ENCODE data around the gene FAM32A. TPM values are rescaled to one million over a fixed set of nuclear protein-coding genes. Genes with fewer than 3 reads are reported as not detected.

Gene FAM32A
- total and polyA plus RNA-seq, 10 of the 15 experiments (the other 5 are each of a cell fraction or from before 2014, with no cell fraction given), result 33.3 to 116 (median 71.9) TPM

DNA sequence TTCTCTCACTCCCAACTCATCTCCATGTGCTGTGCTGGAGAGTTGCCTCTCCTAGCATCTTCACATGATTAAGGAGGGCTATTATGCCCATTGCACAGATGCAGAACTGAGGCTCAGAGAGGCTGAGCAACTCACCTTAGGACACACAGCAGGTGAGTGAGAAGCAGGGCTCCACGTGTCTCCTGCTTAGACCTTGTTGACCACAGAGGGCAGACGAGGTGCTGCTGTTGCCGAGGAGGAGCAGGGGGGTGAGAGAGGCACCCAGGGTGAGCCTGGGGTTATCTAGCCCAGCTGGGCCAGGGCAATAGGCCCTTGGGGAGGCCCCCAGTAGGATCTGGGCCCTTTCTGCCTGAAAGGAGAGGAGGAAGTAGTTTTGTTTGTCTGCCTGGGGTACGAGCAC, 44.2 kb upstream of the FAM32A start:
- in situ Hi-C loops (cut with MboI) (no loop called here), intact Hi-C loops (cut with micrococcal nuclease; ENCODE audit: unreplicated experiment) (loop anchor here (2.0 to 5.0 kb wide), 2 partner anchors 42 to 446 kb away; no protein-coding TSS in a partner anchor)
- peaks cover 28% of the 10 kb centered on the region for H3K79me2 ChIP-seq (ENCODE audit: control insufficient read depth, insufficient read depth, low read length)
- 2% methylated on average over 4 of the region's 4 CpGs for WGBS (ENCODE audit: insufficient coverage, insufficient replicate concordance, low lambda C conversion rate, missing lambda C conversion rate)
- no peaks in the 10 kb centered on the region for H3K36me3 ChIP-seq (ENCODE audit: control insufficient read depth in 2 of 2, insufficient read depth in 2 of 2, low read length in 1 of 2)
- no peak overlapping the region for H3K9ac ChIP-seq (ENCODE audit: control insufficient read depth, insufficient read depth, low read length)
- RAD21 ChIA-PET (ENCODE audit: unreplicated experiment), result interaction anchor here (1.1 to 1.6 kb wide), 4 partner anchors 9 to 67 kb away, joined by 3 to 5 read pairs (median 4); no protein-coding TSS in a partner anchor
- no peak overlapping the region for H3K4me3 ChIP-seq
- CTCF ChIA-PET, result interaction anchor here (0.9 to 8.2 kb wide), 6 partner anchors 9 to 45 kb away, joined by 3 to 111 read pairs (median 4); partner anchors contain the start of gene RAB8A
- DNase-seq (ENCODE audit: low read depth, low spot score) (peak; percentile 75), FAIRE-seq (no peak), ATAC-seq (peak; percentile 58)
- POLR2A ChIA-PET, result interaction anchor here (0.9 to 7.2 kb wide), 3 partner anchors 9 to 25 kb away, joined by 3 to 174 read pairs (median 8); partner anchors contain the start of gene RAB8A
- H4K20me1 ChIP-seq (ENCODE audit: control insufficient read depth, insufficient read depth), result peaks cover under 1% of the 10 kb centered on the region; the same call in 1 of the 2 replicates
- peaks cover 45% of the 10 kb centered on the region for H3K4me1 ChIP-seq (ENCODE audit: control insufficient read depth, insufficient read depth, low read length)
- H3K4me2 ChIP-seq (ENCODE audit: control insufficient read depth, insufficient read depth), result peak overlapping the region; percentile 61; the same call in 1 of the 2 replicates
- H2AFZ ChIP-seq (ENCODE audit: control insufficient read depth, low read depth, low read length), result no peak overlapping the region
- no TSS peak for BruUV-seq (replicated peaks)
- H3K27me3 ChIP-seq (replicated peaks in 1 of 2; ENCODE audit: control insufficient read depth in 2 of 2, insufficient read depth in 2 of 2, low read length in 1 of 2), result no peaks in the 10 kb centered on the region
- H3K9me3 ChIP-seq (replicated peaks; ENCODE audit: control insufficient read depth, insufficient read depth, low read length), result no peaks in the 10 kb centered on the region; the same call in 1 of the 3 replicates
- SMC1A ChIA-PET (ENCODE audit: uncharacterized antibody, unreplicated experiment), result interaction anchor here (0.8 to 4.2 kb wide), 6 partner anchors 10 to 67 kb away, joined by 3 to 41 read pairs (median 3); no protein-coding TSS in a partner anchor
- peak overlapping the region; percentile 99 for H3K27ac ChIP-seq (ENCODE audit: control insufficient read depth, insufficient read depth)
- TF ChIP-seq, protein P1, sequence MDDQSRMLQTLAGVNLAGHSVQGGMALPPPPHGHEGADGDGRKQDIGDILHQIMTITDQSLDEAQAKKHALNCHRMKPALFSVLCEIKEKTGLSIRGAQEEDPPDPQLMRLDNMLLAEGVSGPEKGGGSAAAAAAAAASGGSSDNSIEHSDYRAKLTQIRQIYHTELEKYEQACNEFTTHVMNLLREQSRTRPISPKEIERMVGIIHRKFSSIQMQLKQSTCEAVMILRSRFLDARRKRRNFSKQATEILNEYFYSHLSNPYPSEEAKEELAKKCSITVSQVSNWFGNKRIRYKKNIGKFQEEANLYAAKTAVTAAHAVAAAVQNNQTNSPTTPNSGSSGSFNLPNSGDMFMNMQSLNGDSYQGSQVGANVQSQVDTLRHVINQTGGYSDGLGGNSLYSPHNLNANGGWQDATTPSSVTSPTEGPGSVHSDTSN (IDR thresholded peaks at IDR 0.05; ENCODE audit: insufficient replicate concordance, low read depth, low read length), result peak; percentile 22
- peak in 1 of 2 experiments; percentile 72; a peak in 2 of 4 replicates for TF ChIP-seq BHLHE40 (IDR thresholded peaks at IDR 0.05; ENCODE audit: borderline replicate concordance in 1 of 2, low read depth in 2 of 2, low read length in 1 of 2)
- 0 out of 4 replicates have a peak, but pooled peaks of 1 of the 2 experiments have one; percentile 34 for TF ChIP-seq EP300 (IDR thresholded peaks at IDR 0.05; ENCODE audit: borderline replicate concordance in 1 of 2, control insufficient read depth in 1 of 2, low read depth in 2 of 2, low read length in 2 of 2)
- TF ChIP-seq TBL1XR1 (IDR thresholded peaks at IDR 0.05; ENCODE audit: low read depth, low read length), result 0 out of 2 replicates have a peak, but pooled peaks have one; percentile 54
- peak; percentile 82 for TF ChIP-seq RUNX3 (IDR thresholded peaks at IDR 0.05; ENCODE audit: low read length)
- TF ChIP-seq NR2F1 (conservative IDR thresholded peaks at IDR 0.05), result peak; percentile 96
- no peak for TF ChIP-seq RELA (IDR thresholded peaks at IDR 0.05; ENCODE audit: borderline replicate concordance, partially characterized antibody)
- peak; percentile 64 for TF ChIP-seq EED (IDR thresholded peaks at IDR 0.05; ENCODE audit: low read depth)
- TF ChIP-seq CBFB (IDR thresholded peaks at IDR 0.05; ENCODE audit: low read depth), result 0 out of 2 replicates have a peak, but pooled peaks have one; percentile 50
- TF ChIP-seq SRF (IDR thresholded peaks at IDR 0.05; ENCODE audit: low read depth in 2 of 2, low read length in 2 of 2), result 0 out of 4 replicates have a peak, but pooled peaks of 1 of the 2 experiments have one; percentile 11
- no peak for TF ChIP-seq TAF1 (IDR thresholded peaks at IDR 0.05; ENCODE audit: borderline replicate concordance, low read depth, low read length)
- 0 out of 4 replicates have a peak, but pooled peaks of 1 of the 2 experiments have one; percentile 48 for TF ChIP-seq IKZF2 (IDR thresholded peaks at IDR 0.05)
- 0 out of 2 replicates have a peak, but pooled peaks have one; percentile 76 for TF ChIP-seq CBX5 (IDR thresholded peaks at IDR 0.05; ENCODE audit: low read depth)
- TF ChIP-seq, protein P2, sequence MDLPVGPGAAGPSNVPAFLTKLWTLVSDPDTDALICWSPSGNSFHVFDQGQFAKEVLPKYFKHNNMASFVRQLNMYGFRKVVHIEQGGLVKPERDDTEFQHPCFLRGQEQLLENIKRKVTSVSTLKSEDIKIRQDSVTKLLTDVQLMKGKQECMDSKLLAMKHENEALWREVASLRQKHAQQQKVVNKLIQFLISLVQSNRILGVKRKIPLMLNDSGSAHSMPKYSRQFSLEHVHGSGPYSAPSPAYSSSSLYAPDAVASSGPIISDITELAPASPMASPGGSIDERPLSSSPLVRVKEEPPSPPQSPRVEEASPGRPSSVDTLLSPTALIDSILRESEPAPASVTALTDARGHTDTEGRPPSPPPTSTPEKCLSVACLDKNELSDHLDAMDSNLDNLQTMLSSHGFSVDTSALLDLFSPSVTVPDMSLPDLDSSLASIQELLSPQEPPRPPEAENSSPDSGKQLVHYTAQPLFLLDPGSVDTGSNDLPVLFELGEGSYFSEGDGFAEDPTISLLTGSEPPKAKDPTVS (IDR thresholded peaks at IDR 0.05; ENCODE audit: low read depth, low read length), result no peak
- TF ChIP-seq TCF12 (IDR thresholded peaks at IDR 0.05; ENCODE audit: low read depth, low read length), result peak; percentile 89
- peak; percentile 66 for TF ChIP-seq CHD4 (IDR thresholded peaks at IDR 0.05)
- TF ChIP-seq MEF2A (IDR thresholded peaks at IDR 0.05; ENCODE audit: insufficient read depth, low read depth, low read length), result 0 out of 2 replicates have a peak, but pooled peaks have one; percentile 36
- TF ChIP-seq SP1 (IDR thresholded peaks at IDR 0.05; ENCODE audit: low read depth, low read length), result peak; percentile 30
- TF ChIP-seq, protein P3, sequence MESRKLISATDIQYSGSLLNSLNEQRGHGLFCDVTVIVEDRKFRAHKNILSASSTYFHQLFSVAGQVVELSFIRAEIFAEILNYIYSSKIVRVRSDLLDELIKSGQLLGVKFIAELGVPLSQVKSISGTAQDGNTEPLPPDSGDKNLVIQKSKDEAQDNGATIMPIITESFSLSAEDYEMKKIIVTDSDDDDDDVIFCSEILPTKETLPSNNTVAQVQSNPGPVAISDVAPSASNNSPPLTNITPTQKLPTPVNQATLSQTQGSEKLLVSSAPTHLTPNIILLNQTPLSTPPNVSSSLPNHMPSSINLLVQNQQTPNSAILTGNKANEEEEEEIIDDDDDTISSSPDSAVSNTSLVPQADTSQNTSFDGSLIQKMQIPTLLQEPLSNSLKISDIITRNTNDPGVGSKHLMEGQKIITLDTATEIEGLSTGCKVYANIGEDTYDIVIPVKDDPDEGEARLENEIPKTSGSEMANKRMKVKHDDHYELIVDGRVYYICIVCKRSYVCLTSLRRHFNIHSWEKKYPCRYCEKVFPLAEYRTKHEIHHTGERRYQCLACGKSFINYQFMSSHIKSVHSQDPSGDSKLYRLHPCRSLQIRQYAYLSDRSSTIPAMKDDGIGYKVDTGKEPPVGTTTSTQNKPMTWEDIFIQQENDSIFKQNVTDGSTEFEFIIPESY (IDR thresholded peaks at IDR 0.05), result no peak
- TF ChIP-seq POU2F2 (IDR thresholded peaks at IDR 0.05; ENCODE audit: borderline replicate concordance, low read depth, low read length), result peak; percentile 35; the same call in 1 of the 3 replicates
